ENCODE data around the gene RIMS1. TPM values are rescaled to one million over a fixed set of nuclear protein-coding genes. Genes with fewer than 3 reads are reported as not detected.

The RIMS1 gene
- total and polyA plus RNA-seq, 9 of the 15 experiments (the other 6 are each of a cell fraction or from before 2014, with no cell fraction given) = not detected

DNA sequence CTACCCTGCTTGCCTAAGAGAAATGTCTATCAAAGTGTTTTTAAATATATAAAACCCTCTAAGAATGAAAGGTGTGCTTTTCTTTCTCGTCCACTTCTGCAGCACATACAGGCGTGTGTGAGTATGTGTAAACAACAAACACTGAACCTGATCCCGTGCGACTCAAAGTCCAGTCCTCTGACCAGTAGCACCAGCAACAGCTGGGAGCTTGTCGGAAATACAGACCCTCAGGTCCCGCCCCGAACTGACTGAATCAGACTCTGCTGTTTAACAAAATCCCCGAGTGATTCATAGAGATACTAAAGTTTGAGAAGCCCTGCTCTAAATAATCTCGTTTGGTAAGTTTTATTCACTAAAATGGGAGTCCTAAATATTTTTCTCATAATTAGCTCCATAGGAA, 527.5 kb downstream of the RIMS1 start:
- no peak overlapping the region for H3K9ac ChIP-seq (ENCODE audit: insufficient read depth in 1 of 2, low read depth in 2 of 2, low read length in 2 of 2)
- ATAC-seq (no peak), FAIRE-seq (no peak), DNase-seq (ENCODE audit: extremely low read depth in 1 of 4, low spot score in 3 of 4) (no peak)
- peak overlapping the region; percentile 21; the same call in 1 of the 2 replicates for H2AFZ ChIP-seq (ENCODE audit: low read depth, low read length)
- no peak overlapping the region for H3K4me3 ChIP-seq
- no peaks in the 10 kb centered on the region for H4K20me1 ChIP-seq (replicated peaks; ENCODE audit: control insufficient read depth, insufficient read depth, low read length)
- H3K9me3 ChIP-seq (replicated peaks; ENCODE audit: control insufficient read depth, insufficient read depth, low read depth, low read length) = no peaks in the 10 kb centered on the region
- H3K9me1 ChIP-seq (ENCODE audit: control insufficient read depth, insufficient read depth, low read length) = no peaks in the 10 kb centered on the region
- CTCF ChIA-PET (ENCODE audit: low intra/inter-chr PET ratio) = interaction anchor here (0.6 to 5.2 kb wide), 3 partner anchors 167 to 717 kb away, joined by 3 to 146 read pairs (median 3); no protein-coding TSS in a partner anchor
- in situ Hi-C loops (cut with MboI) = loop anchor here (5.0 to 25.0 kb wide), 3 partner anchors 168 to 923 kb away; no protein-coding TSS in a partner anchor
- intact Hi-C loops (cut with micrococcal nuclease) = loop anchor here (2.0 to 5.0 kb wide), 3 partner anchors 147 to 768 kb away; no protein-coding TSS in a partner anchor
- no TSS peak for BruUV-seq (replicated peaks)
- H3K27me3 ChIP-seq (ENCODE audit: control insufficient read depth in 2 of 2, insufficient read depth in 2 of 2, low read length in 2 of 2) = no peaks in the 10 kb centered on the region
- H3K36me3 ChIP-seq (ENCODE audit: control insufficient read depth, insufficient read depth, low read length) = no peaks in the 10 kb centered on the region
- H3K27ac ChIP-seq (ENCODE audit: extremely low read depth, low read depth, low read length) = no peak overlapping the region
- POLR2A ChIA-PET = interaction anchor here (1.9 kb wide), 1 partner anchor 206 kb away, joined by 4 read pairs; no protein-coding TSS in a partner anchor
- peaks cover 7 to 16% of the 10 kb centered on the region in 2 experiments; a peak in 4 of 5 replicates for H3K4me1 ChIP-seq (replicated peaks in 1 of 2; ENCODE audit: control insufficient read depth in 2 of 2, insufficient read depth in 2 of 2, low read length in 2 of 2)
- 73% methylated on average over 9 of the region's 9 CpGs for WGBS (ENCODE audit: insufficient coverage, low coverage, missing lambda C conversion rate)
- no peak overlapping the region for H3K4me2 ChIP-seq (ENCODE audit: insufficient read depth, low read length)
- no peaks in the 10 kb centered on the region for H3K79me2 ChIP-seq (ENCODE audit: control insufficient read depth, insufficient read depth, low read length)
- TF ChIP-seq MYNN (IDR thresholded peaks at IDR 0.05) = no peak
- TF ChIP-seq MYNN (CRISPR knock-in tag; IDR thresholded peaks at IDR 0.05) = no peak
- TF ChIP-seq ZNF699 (CRISPR knock-in tag; IDR thresholded peaks at IDR 0.05; ENCODE audit: insufficient replicate concordance) = no peak
- TF ChIP-seq, protein P1, sequence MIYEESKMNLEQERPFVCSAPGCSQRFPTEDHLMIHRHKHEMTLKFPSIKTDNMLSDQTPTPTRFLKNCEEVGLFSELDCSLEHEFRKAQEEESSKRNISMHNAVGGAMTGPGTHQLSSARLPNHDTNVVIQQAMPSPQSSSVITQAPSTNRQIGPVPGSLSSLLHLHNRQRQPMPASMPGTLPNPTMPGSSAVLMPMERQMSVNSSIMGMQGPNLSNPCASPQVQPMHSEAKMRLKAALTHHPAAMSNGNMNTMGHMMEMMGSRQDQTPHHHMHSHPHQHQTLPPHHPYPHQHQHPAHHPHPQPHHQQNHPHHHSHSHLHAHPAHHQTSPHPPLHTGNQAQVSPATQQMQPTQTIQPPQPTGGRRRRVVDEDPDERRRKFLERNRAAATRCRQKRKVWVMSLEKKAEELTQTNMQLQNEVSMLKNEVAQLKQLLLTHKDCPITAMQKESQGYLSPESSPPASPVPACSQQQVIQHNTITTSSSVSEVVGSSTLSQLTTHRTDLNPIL (CRISPR knock-in tag; IDR thresholded peaks at IDR 0.05) = no peak
- no peak for TF ChIP-seq ZNF696 (CRISPR knock-in tag; conservative IDR thresholded peaks at IDR 0.05)
- TF ChIP-seq MCM7 (IDR thresholded peaks at IDR 0.05) = no peak
- TF ChIP-seq STAT5A (IDR thresholded peaks at IDR 0.05; ENCODE audit: borderline replicate concordance, low read length) = no peak
- TF ChIP-seq, protein P2, sequence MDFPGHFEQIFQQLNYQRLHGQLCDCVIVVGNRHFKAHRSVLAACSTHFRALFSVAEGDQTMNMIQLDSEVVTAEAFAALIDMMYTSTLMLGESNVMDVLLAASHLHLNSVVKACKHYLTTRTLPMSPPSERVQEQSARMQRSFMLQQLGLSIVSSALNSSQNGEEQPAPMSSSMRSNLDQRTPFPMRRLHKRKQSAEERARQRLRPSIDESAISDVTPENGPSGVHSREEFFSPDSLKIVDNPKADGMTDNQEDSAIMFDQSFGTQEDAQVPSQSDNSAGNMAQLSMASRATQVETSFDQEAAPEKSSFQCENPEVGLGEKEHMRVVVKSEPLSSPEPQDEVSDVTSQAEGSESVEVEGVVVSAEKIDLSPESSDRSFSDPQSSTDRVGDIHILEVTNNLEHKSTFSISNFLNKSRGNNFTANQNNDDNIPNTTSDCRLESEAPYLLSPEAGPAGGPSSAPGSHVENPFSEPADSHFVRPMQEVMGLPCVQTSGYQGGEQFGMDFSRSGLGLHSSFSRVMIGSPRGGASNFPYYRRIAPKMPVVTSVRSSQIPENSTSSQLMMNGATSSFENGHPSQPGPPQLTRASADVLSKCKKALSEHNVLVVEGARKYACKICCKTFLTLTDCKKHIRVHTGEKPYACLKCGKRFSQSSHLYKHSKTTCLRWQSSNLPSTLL (IDR thresholded peaks at IDR 0.05) = no peak
- TF ChIP-seq NR3C1 (CRISPR knock-in tag; IDR thresholded peaks at IDR 0.05) = no peak
- no peak for TF ChIP-seq ELK1 (CRISPR knock-in tag; IDR thresholded peaks at IDR 0.05)
- no peak for TF ChIP-seq DACH1 (IDR thresholded peaks at IDR 0.05; ENCODE audit: partially characterized antibody)
- TF ChIP-seq ZNF431 (CRISPR knock-in tag; IDR thresholded peaks at IDR 0.05) = no peak
- TF ChIP-seq HMG20B (CRISPR knock-in tag; IDR thresholded peaks at IDR 0.05) = no peak
- TF ChIP-seq, protein P3, sequence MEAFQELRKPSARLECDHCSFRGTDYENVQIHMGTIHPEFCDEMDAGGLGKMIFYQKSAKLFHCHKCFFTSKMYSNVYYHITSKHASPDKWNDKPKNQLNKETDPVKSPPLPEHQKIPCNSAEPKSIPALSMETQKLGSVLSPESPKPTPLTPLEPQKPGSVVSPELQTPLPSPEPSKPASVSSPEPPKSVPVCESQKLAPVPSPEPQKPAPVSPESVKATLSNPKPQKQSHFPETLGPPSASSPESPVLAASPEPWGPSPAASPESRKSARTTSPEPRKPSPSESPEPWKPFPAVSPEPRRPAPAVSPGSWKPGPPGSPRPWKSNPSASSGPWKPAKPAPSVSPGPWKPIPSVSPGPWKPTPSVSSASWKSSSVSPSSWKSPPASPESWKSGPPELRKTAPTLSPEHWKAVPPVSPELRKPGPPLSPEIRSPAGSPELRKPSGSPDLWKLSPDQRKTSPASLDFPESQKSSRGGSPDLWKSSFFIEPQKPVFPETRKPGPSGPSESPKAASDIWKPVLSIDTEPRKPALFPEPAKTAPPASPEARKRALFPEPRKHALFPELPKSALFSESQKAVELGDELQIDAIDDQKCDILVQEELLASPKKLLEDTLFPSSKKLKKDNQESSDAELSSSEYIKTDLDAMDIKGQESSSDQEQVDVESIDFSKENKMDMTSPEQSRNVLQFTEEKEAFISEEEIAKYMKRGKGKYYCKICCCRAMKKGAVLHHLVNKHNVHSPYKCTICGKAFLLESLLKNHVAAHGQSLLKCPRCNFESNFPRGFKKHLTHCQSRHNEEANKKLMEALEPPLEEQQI (IDR thresholded peaks at IDR 0.05) = no peak
- TF ChIP-seq, protein P4, sequence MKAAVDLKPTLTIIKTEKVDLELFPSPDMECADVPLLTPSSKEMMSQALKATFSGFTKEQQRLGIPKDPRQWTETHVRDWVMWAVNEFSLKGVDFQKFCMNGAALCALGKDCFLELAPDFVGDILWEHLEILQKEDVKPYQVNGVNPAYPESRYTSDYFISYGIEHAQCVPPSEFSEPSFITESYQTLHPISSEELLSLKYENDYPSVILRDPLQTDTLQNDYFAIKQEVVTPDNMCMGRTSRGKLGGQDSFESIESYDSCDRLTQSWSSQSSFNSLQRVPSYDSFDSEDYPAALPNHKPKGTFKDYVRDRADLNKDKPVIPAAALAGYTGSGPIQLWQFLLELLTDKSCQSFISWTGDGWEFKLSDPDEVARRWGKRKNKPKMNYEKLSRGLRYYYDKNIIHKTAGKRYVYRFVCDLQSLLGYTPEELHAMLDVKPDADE (conservative IDR thresholded peaks at IDR 0.05; ENCODE audit: control insufficient read depth, low read depth, low read length) = no peak
